Activated T-helper 1 cell treated with anti-CD3 and anti-CD28 coated beads, Interleukin-12 subunit alpha, Interleukin-12 subunit beta, Interleukin-2, Interleukin-4 antibody, amounts not matched to agents 30 ng/mL and 10 ng/mL and 1 ng/mL, durations not matched to agents 14 hours and 24 hours and 36 hours (primary cell): ENCODE data around the gene TBC1D22A. TPM values are rescaled to one million over a fixed set of nuclear protein-coding genes. Genes with fewer than 3 reads are reported as not detected.

Experiments used
- DNase-seq: peaks from one replicate; pipeline ENCODE4 v3.0.0; 2021; ENCODE audit warnings: low spot score
- H3K27ac Mint-ChIP-seq: one replicate; pipeline ENCODE4 v1.8.0; 2021; ENCODE audit warnings: mild to moderate bottlenecking, mixed read lengths
- H3K27me3 Mint-ChIP-seq: one replicate; pipeline ENCODE4 v1.8.0; 2022; ENCODE audit warnings: mild to moderate bottlenecking, moderate library complexity, mixed read lengths; ENCODE audit not compliant: insufficient read depth
- H3K36me3 Mint-ChIP-seq: one replicate; pipeline ENCODE4 v1.8.0; 2021; ENCODE audit warnings: low read depth, mixed read lengths
- H3K4me1 Mint-ChIP-seq: one replicate; pipeline ENCODE4 v1.8.0; 2021; ENCODE audit warnings: low read depth, mixed read lengths
- H3K4me3 Mint-ChIP-seq: one replicate; pipeline ENCODE4 v1.8.0; 2021; ENCODE audit warnings: mild to moderate bottlenecking, moderate library complexity, mixed read lengths
- H3K9me3 Mint-ChIP-seq: one replicate; pipeline ENCODE4 v1.8.0; 2021; ENCODE audit warnings: mixed read lengths
- intact Hi-C: fragments of 100-400 bp; cut with micrococcal nuclease; formaldehyde crosslinking; loops from one replicate; pipeline ENCODE4 v1.15.1; 2024
- total RNA-seq: library from RNA; stranded (reverse); gene quantifications from 2 replicates; pipeline ENCODE4 v1.2.3, GENCODE V29; 2022

TBC1D22A gene
- total RNA-seq, 1 donor from 2014 or later = 42.4 TPM

DNA sequence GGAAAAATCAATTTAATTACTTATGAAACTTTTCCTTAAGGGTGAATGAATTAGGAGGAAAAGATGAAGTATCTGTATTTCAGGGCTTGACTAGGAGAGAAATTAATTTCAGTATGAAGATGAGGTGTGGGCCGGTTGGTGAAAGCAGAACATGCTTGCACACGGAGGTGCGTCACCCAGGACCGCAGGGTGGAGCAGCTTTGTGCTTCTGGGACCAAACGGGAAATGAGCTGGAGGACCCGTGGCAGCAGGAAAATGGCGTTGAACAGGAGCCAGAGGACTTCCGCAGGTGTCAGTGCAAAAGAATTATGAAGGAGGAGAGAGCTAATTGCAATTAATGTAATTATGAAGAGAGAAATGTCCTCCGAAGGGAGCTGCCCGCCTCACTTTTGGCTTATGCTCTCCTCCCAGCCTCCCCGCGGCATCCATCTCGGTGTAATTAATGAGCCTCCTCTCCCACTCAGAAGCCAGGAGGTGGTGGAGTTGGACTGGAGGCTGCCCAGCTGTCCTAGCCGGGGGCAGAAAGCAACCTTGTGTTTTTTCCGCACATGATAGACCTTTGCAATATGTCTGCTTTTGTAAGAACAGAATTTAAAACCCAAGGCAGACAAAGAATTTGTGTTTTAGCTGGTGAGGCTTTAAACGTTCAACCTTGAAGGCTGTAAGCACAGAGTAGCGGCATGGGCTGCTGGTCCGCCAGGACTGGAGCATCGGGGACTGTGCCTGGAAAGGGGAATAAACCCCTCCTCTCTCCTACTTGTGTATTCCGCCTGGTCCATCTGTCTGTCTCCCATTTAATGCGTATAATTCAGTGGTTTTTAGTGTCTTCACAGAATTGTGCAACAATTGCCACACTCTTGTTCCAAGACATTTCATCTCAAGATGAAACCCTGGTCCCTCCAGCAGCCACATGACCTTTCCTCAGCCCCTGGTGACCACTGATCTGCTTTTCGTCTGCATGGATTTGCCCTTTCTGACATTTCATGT, 180.6 kb downstream of the TBC1D22A start:
- Mint-ChIP-seq H3K9me3 (no peaks in the 10 kb centered on the region), H3K27me3 (no peaks in the 10 kb centered on the region), H3K27ac (no peak overlapping the region), H3K36me3 (peaks cover 2% of the 10 kb centered on the region), H3K4me3 (no peak overlapping the region), H3K4me1 (peaks cover 6% of the 10 kb centered on the region)
- DNase-seq = no peak
- intact Hi-C loops = no loop called here

DNA sequence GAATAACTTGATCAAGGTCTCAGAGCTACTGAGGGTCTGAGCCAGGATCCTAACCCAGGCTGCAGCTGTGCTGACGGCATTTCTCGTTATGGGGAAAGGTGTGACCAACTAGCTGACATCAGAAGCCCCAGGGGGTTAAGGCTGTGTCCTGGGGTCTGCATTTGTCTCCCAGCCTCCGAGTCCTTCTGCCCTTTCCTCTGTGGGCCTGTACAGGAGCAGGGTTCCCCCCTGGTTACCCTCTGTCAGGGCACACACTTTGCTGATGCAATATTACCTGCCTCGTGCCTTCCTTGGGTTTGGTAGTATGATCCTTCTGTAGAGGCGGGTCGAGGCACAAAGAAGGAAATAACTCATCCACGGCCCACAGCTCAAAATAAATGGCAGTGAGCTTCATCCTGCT, 183.0 kb downstream of the TBC1D22A start:
- intact Hi-C loops = no loop called here
- Mint-ChIP-seq H3K4me1 (peaks cover 6% of the 10 kb centered on the region), H3K9me3 (no peaks in the 10 kb centered on the region), H3K27me3 (no peaks in the 10 kb centered on the region), H3K4me3 (no peak overlapping the region), H3K36me3 (peaks cover 8% of the 10 kb centered on the region), H3K27ac (no peak overlapping the region)
- DNase-seq = no peak

DNA sequence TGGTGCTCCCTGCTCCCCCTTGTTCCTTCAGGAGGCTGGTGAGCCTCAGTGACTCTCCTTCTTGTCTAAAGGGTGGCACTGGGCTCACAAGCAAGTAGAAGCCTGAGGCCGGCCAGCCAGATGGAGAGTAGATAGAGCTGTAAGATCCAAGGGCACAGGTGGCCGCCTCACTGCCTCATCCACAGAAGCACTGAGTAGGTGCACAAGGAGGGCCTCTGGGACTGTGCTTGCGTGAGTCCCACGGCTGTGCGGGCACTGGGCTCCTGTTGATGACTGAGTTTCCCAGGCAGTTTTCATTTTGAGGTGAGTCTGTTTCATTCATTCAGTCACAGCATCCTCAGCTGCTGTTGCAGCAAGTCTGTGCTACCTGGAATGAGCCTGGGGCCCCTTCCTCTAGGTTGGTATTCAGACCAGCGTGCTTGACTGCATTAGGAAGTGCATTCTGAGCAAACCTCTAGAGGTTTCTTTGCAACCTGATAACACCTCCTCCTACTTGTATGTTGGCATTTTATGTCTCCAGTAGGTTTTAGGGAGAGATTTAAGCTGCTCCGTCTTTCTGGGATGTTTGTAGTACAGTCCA, 184.0 kb downstream of the TBC1D22A start:
- Mint-ChIP-seq H3K36me3 (peaks cover 9% of the 10 kb centered on the region), H3K9me3 (no peaks in the 10 kb centered on the region), H3K27ac (peak overlapping the region; percentile 44), H3K4me1 (peaks cover 6% of the 10 kb centered on the region), H3K27me3 (no peaks in the 10 kb centered on the region), H3K4me3 (no peak overlapping the region)
- DNase-seq = no peak
- intact Hi-C loops = no loop called here

DNA sequence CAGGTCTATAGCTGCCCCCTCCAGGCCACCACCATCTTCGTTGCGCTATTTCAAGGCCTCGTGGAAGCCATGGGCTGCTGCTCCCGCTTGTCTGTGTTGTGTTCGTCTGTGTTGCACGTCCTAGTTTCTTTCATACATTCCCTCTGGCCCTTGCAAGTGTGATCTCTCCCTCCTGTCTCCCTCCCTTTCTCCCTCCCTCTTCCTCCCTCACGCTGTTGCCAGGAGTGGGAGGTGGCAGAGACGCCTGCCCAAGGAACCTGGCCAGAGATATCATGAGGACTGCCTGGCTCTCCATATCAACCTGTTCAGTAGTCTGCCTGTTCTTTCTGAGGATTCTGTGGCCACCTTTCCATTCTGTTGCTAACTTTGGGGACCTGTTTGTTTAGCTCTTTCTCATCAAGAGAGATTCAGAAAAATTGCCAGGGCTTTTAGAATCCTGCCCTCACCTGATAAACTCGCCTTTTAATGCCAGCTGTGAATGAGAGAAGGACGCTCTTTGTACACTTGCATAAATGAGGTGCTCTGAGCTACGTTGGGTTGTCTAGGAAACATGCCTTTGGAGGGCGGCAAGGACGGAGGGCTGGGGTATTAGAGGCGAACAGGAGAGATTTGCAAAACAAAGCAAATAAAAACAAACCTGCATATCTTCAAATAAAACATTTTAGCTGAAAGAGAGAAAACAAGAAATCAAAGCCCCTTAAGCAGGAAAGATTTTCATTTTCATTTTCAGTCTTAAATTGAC, 185.2 kb downstream of the TBC1D22A start:
- no peaks in the 10 kb centered on the region for H3K9me3 Mint-ChIP-seq
- no peak overlapping the region for H3K27ac Mint-ChIP-seq
- H3K4me3 Mint-ChIP-seq = no peak overlapping the region
- H3K36me3 Mint-ChIP-seq = peaks cover 9% of the 10 kb centered on the region
- H3K27me3 Mint-ChIP-seq = no peaks in the 10 kb centered on the region
- peaks cover 6% of the 10 kb centered on the region for H3K4me1 Mint-ChIP-seq
- DNase-seq = no peak
- intact Hi-C loops = no loop called here

- intact Hi-C loops = no loop called here
These were observed 186.1 kb downstream of the TBC1D22A start for GRCh38 chr22:46948411-46949144.

GRCh38 chr22:46951350-46951749, 188.9 kb downstream of the TBC1D22A start:
- Mint-ChIP-seq H3K36me3 (peaks cover 11% of the 10 kb centered on the region), H3K27me3 (no peaks in the 10 kb centered on the region), H3K27ac (no peak overlapping the region), H3K4me1 (peaks cover 6% of the 10 kb centered on the region), H3K4me3 (no peak overlapping the region), H3K9me3 (no peaks in the 10 kb centered on the region)
- DNase-seq = no peak
- intact Hi-C loops = no loop called here

More at GRCh38 chr22:46948411-46949144, 186.1 kb downstream of the TBC1D22A start:
- no peak for DNase-seq
- Mint-ChIP-seq H3K36me3 (peaks cover 9% of the 10 kb centered on the region), H3K27ac (no peak overlapping the region), H3K4me3 (no peak overlapping the region), H3K9me3 (no peaks in the 10 kb centered on the region), H3K4me1 (peaks cover 6% of the 10 kb centered on the region), H3K27me3 (no peaks in the 10 kb centered on the region)

DNA sequence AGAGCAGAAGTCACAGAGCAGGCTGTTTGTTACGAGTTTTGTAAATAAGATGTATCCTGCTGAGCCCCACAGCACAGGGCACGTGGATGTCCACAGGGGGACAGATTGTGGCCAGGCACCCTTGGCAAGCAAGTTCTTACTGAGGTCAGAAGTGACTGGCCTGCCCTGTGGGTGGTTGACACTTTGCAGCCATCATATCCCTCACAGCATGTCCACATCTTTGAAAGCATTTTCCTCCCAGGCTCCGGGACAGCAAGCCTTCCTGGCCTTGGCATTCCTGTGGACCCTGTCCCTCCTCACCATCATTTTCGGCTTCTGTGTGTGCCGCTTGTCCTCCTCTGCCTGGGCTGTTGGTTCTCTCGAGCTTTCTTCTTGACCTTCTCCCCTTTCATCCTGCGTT, 189.5 kb downstream of the TBC1D22A start:
- no peak overlapping the region for H3K27ac Mint-ChIP-seq
- H3K4me1 Mint-ChIP-seq = peaks cover 6% of the 10 kb centered on the region
- DNase-seq = no peak
- H3K27me3 Mint-ChIP-seq = no peaks in the 10 kb centered on the region
- no peaks in the 10 kb centered on the region for H3K9me3 Mint-ChIP-seq
- intact Hi-C loops = no loop called here
- H3K36me3 Mint-ChIP-seq = peaks cover 11% of the 10 kb centered on the region
- H3K4me3 Mint-ChIP-seq = no peak overlapping the region

DNA sequence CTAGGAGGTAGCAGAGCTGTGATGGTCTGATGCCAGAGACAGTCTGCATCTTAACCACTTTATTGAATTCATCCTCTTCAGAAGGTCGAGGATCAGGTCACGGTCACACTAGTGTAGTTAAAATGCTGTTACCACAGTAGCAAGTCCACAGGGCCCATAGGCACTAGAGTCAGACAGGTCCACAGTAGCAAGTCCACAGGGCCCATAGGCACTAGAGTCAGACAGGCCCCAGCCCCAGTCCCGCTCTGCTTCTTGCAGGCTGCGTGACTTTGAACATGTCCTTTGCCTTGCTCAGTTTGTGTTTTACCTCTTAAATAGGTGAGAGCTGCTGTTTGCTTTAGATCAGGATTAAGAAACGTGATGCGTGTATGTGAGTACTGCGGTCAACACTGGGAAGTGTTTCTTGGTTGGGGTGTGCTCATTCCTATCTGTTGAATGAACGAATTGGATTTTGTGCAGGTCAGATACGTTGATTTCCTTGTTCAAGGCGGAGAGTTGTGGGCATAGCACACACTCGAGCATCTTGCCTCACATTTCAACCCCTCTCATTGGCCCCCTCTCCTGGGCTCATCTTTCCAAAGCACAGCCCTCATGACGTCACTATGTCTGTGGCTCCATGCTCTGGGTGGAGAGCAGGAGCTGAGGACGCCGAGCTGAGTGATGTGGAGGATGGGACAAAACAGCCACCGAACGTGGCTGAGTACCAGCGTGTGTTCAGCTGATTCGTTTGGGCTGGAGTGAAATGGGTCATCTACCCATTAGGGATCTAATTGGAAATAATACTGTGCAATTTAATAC, 191.7 kb downstream of the TBC1D22A start:
- no peaks in the 10 kb centered on the region for H3K9me3 Mint-ChIP-seq
- H3K27me3 Mint-ChIP-seq = no peaks in the 10 kb centered on the region
- intact Hi-C loops = no loop called here
- no peaks in the 10 kb centered on the region for H3K4me1 Mint-ChIP-seq
- H3K27ac Mint-ChIP-seq = no peak overlapping the region
- H3K4me3 Mint-ChIP-seq = no peak overlapping the region
- peaks cover 8% of the 10 kb centered on the region for H3K36me3 Mint-ChIP-seq
- DNase-seq = no peak

- intact Hi-C loops = no loop called here
- Mint-ChIP-seq H3K9me3 (no peaks in the 10 kb centered on the region), H3K4me3 (no peak overlapping the region), H3K4me1 (no peaks in the 10 kb centered on the region), H3K36me3 (peaks cover 4% of the 10 kb centered on the region), H3K27ac (no peak overlapping the region), H3K27me3 (no peaks in the 10 kb centered on the region)
- no peak for DNase-seq
These were observed 192.3 kb downstream of the TBC1D22A start for GRCh38 chr22:46954781-46955180.

GRCh38 chr22:46956498-46957215, 194.2 kb downstream of the TBC1D22A start:
- no peak overlapping the region for H3K4me3 Mint-ChIP-seq
- H3K4me1 Mint-ChIP-seq = no peaks in the 10 kb centered on the region
- H3K36me3 Mint-ChIP-seq = peaks cover 2% of the 10 kb centered on the region
- no peak for DNase-seq
- H3K9me3 Mint-ChIP-seq = no peaks in the 10 kb centered on the region
- intact Hi-C loops = no loop called here
- no peaks in the 10 kb centered on the region for H3K27me3 Mint-ChIP-seq
- H3K27ac Mint-ChIP-seq = no peak overlapping the region

GRCh38 chr22:46957521-46957920, 195.1 kb downstream of the TBC1D22A start:
- intact Hi-C loops = no loop called here
- no peaks in the 10 kb centered on the region for H3K4me1 Mint-ChIP-seq
- no peak for DNase-seq
- H3K9me3 Mint-ChIP-seq = no peaks in the 10 kb centered on the region
- H3K27me3 Mint-ChIP-seq = no peaks in the 10 kb centered on the region
- H3K36me3 Mint-ChIP-seq = peaks cover 2% of the 10 kb centered on the region
- no peak overlapping the region for H3K4me3 Mint-ChIP-seq
- no peak overlapping the region for H3K27ac Mint-ChIP-seq
